Keratinocyte (primary cell): ENCODE results near the gene MRM2. TPM values are rescaled to one million over a fixed set of nuclear protein-coding genes. Genes with fewer than 3 reads are reported as not detected.

Source experiments
- DNase-seq: peaks from one replicate; pipeline ENCODE4 v3.0.0-alpha.2; 2011; ENCODE audit warnings: low read depth, missing footprints, low spot score
- FAIRE-seq: peaks from 2 replicates; lab custom pipeline; 2011; peaks lifted over from hg19 to GRCh38; lab: Jason Lieb, UNC
- H2AFZ ChIP-seq: 2 replicates; pipeline ENCODE4 v1.6.0; 2012; ENCODE audit warnings: low read length, control low read depth, inconsistent platforms; ENCODE audit not compliant: control insufficient read depth
- H3K27ac ChIP-seq: 2 replicates; pipeline ENCODE4 v1.5.1; 2011; ENCODE audit warnings: low read length; ENCODE audit not compliant: control insufficient read depth, insufficient read depth
- H3K27me3 ChIP-seq: 3 replicates; pipeline ENCODE4 v1.6.0; 2011; ENCODE audit warnings: low read length; ENCODE audit not compliant: control insufficient read depth, insufficient read depth; ENCODE audit errors: extremely low read depth
- H3K36me3 ChIP-seq, 2 experiments: 2 replicates in 1 of 2; 3 replicates in 1 of 2; pipeline ENCODE4 v1.5.1; 2011; ENCODE audit warnings: low read length in 2 of 2, mild to moderate bottlenecking in 1 of 2; ENCODE audit not compliant: control insufficient read depth in 2 of 2, insufficient read depth in 2 of 2; ENCODE audit errors: extremely low read depth in 1 of 2
- H3K4me1 ChIP-seq: 3 replicates; pipeline ENCODE4 v1.5.1; 2011; ENCODE audit warnings: low read length; ENCODE audit not compliant: control insufficient read depth, insufficient read depth; ENCODE audit errors: extremely low read depth
- H3K4me2 ChIP-seq: 3 replicates; pipeline ENCODE4 v1.6.0; 2011; ENCODE audit warnings: low read depth, low read length; ENCODE audit not compliant: control insufficient read depth, insufficient read depth; ENCODE audit errors: extremely low read depth
- H3K4me3 ChIP-seq, 3 experiments: fragments of 200-600 bp in 1 of 3; sonication (generic) in 1 of 3; 2 replicates in 2 of 3; 3 replicates in 1 of 3; pipeline ENCODE4 v1.5.1; 2011 to 2016; ENCODE audit warnings: low read length in 3 of 3, mild to moderate bottlenecking in 3 of 3, control low read depth in 2 of 3, inconsistent platforms in 1 of 3, low read depth in 1 of 3, mixed read lengths in 1 of 3, mixed run types in 1 of 3, moderate library complexity in 1 of 3; ENCODE audit not compliant: control insufficient read depth in 2 of 3, insufficient read depth in 2 of 3; ENCODE audit errors: extremely low read depth in 1 of 3
- H3K79me2 ChIP-seq: 2 replicates; pipeline ENCODE4 v1.6.0; 2012; ENCODE audit warnings: low read length; ENCODE audit not compliant: control insufficient read depth, insufficient read depth
- H3K9ac ChIP-seq: 3 replicates; pipeline ENCODE4 v1.6.0; 2011; ENCODE audit warnings: low read length; ENCODE audit not compliant: control insufficient read depth, insufficient read depth; ENCODE audit errors: extremely low read depth
- H3K9me1 ChIP-seq: 3 replicates; pipeline ENCODE4 v1.6.0; 2011; ENCODE audit warnings: low read length; ENCODE audit not compliant: control insufficient read depth, insufficient read depth; ENCODE audit errors: extremely low read depth
- H3K9me3 ChIP-seq: 2 replicates; pipeline ENCODE4 v1.5.1; 2012; ENCODE audit warnings: low read depth, low read length; ENCODE audit not compliant: control insufficient read depth
- H4K20me1 ChIP-seq: 3 replicates; pipeline ENCODE4 v1.6.0; 2011; ENCODE audit warnings: low read length; ENCODE audit not compliant: control insufficient read depth, insufficient read depth; ENCODE audit errors: extremely low read depth
- CTCF ChIP-seq, 3 experiments: IDR thresholded peaks in 1 of 3; conservative IDR thresholded peaks in 1 of 3; optimal IDR thresholded peaks in 1 of 3; 2 replicates in 2 of 3; 3 replicates in 1 of 3; pipeline versions ENCODE3 to v1.5.1; 2011; ENCODE audit warnings: low read length in 3 of 3, mild to moderate bottlenecking in 3 of 3, moderate library complexity in 2 of 3, control low read depth in 1 of 3, inconsistent platforms in 1 of 3; ENCODE audit not compliant: insufficient read depth in 2 of 3; ENCODE audit errors: extremely low read depth in 1 of 3
- EZH2 ChIP-seq: IDR thresholded peaks from one replicate; pipeline ENCODE4 v1.6.1; 2012; ENCODE audit warnings: inconsistent platforms, mild to moderate bottlenecking, low read length, moderate library complexity
- dilution Hi-C: fragments of 300-500 bp; cut with MboI; formaldehyde crosslinking; loops from one replicate; pipeline ENCODE4 v1.7.0; 2020; ENCODE audit warnings: low sequenced_read_pairs; ENCODE audit not compliant: extremely low pct_ligation_motif_present
- polyA plus RNA-seq, 5 experiments: library from polyadenylated mRNA; depleted of rRNA in 3 of 5; stranded (reverse) in 3 of 5; stranded (forward) in 1 of 5; unstranded in 1 of 5; fragments of >200 nt; gene quantifications; 1 replicate in 1 of 5; 2 replicates in 3 of 5; 3 replicates in 1 of 5; pipeline versions ENCODE4 v1.2.1 to v1.2.3, GENCODE V29; 2011 to 2012; ENCODE audit warnings: missing spikeins in 2 of 5, low read depth in 1 of 5, low replicate concordance in 1 of 5

The MRM2 gene
- polyA plus RNA-seq, 1 donor (not counting 4 experiments of a cell fraction or from before 2014, with no cell fraction given) = 21.5 TPM

- Histone ChIP-seq H3K4me3 (no peak overlapping the region), H3K9me1 (no peaks in the 10 kb centered on the region), H3K79me2 (no peaks in the 10 kb centered on the region), H4K20me1 (peaks cover 2% of the 10 kb centered on the region), H3K4me1 (no peaks in the 10 kb centered on the region), H3K27me3 (no peaks in the 10 kb centered on the region), H3K27ac (no peak overlapping the region), H2AFZ (no peak overlapping the region), H3K9me3 (no peaks in the 10 kb centered on the region), H3K4me2 (no peak overlapping the region), H3K36me3 (peaks cover 19 to 40% of the 10 kb centered on the region in 2 experiments), H3K9ac (no peak overlapping the region)
- TF ChIP-seq EZH2 = no peak
- no peak for TF ChIP-seq CTCF (optimal IDR thresholded peaks at IDR 0.05 in 1 of 3, IDR thresholded peaks at IDR 0.05 in 1 of 3, conservative IDR thresholded peaks at IDR 0.05 in 1 of 3; ENCODE audit: extremely low read depth in 1 of 3, insufficient read depth in 2 of 3, low read length in 3 of 3)
- DNase-seq (no peak), FAIRE-seq (no peak)
- dilution Hi-C loops = no loop called here
These were observed 33.3 kb downstream of the MRM2 start for GRCh38 chr7:2208712-2209111.

GRCh38 chr7:2205036-2205780, 36.8 kb downstream of the MRM2 start:
- dilution Hi-C loops = no loop called here
- H3K9me3 ChIP-seq = no peaks in the 10 kb centered on the region
- no peak overlapping the region for H3K4me2 ChIP-seq
- FAIRE-seq (no peak), DNase-seq (no peak)
- no peaks in the 10 kb centered on the region for H3K9me1 ChIP-seq
- no peaks in the 10 kb centered on the region for H3K79me2 ChIP-seq
- TF ChIP-seq CTCF (optimal IDR thresholded peaks at IDR 0.05 in 1 of 3, IDR thresholded peaks at IDR 0.05 in 1 of 3, conservative IDR thresholded peaks at IDR 0.05 in 1 of 3; ENCODE audit: extremely low read depth in 1 of 3, insufficient read depth in 2 of 3, low read length in 3 of 3) (no peak), EZH2 (no peak)
- no peak overlapping the region for H2AFZ ChIP-seq
- no peaks in the 10 kb centered on the region for H3K4me1 ChIP-seq
- peaks cover 2% of the 10 kb centered on the region for H4K20me1 ChIP-seq
- H3K27me3 ChIP-seq = no peaks in the 10 kb centered on the region
- peaks cover 8 to 19% of the 10 kb centered on the region in 2 experiments for H3K36me3 ChIP-seq
- no peak overlapping the region for H3K9ac ChIP-seq
- H3K27ac ChIP-seq = no peak overlapping the region
- no peak overlapping the region for H3K4me3 ChIP-seq
